H1 (cell line): ENCODE data around the gene NAT10. TPM values are rescaled to one million over a fixed set of nuclear protein-coding genes. Genes with fewer than 3 reads are reported as not detected.

Source experiments
- CTCF ChIA-PET: fragments of 300-600 bp; sonication (Branson Sonifier 250); formaldehyde crosslinking; loops from one replicate; lab custom pipeline; 2021; ENCODE audit not compliant: partially characterized antibody; lab: Charles Lee
- POLR2A ChIA-PET: fragments of 300-600 bp; sonication (Branson Sonifier 250); formaldehyde crosslinking; loops from one replicate; lab custom pipeline; 2021; ENCODE audit warnings: inconsistent platforms; ENCODE audit not compliant: partially characterized antibody; lab: Charles Lee
- DNase-seq, 2 experiments: peaks; one replicate each; pipeline versions ENCODE4 v3.0.0 to v3.0.0-alpha.2; 2010 to 2022; ENCODE audit warnings: low spot score in 2 of 2, low read depth in 1 of 2, mixed read lengths in 1 of 2
- FAIRE-seq: peaks from 2 replicates; lab custom pipeline; 2011; peaks lifted over from hg19 to GRCh38; lab: Jason Lieb, UNC
- H2AFZ ChIP-seq: 2 replicates; pipeline ENCODE4 v1.8.1; 2012; ENCODE audit warnings: low read length, inconsistent platforms
- H2AK5ac ChIP-seq: 2 replicates; pipeline ENCODE4 v1.6.1; 2013; ENCODE audit warnings: low read depth, low read length
- H2BK120ac ChIP-seq: replicated peaks from 2 replicates; pipeline ENCODE3; 2013; ENCODE audit warnings: low read depth, low read length, inconsistent platforms
- H2BK12ac ChIP-seq: 2 replicates; pipeline ENCODE4 v1.6.1; 2013; ENCODE audit warnings: low read depth, low read length
- H2BK15ac ChIP-seq: 2 replicates; pipeline ENCODE4 v1.6.1; 2013; ENCODE audit warnings: low read length
- H2BK20ac ChIP-seq: 2 replicates; pipeline ENCODE4 v1.6.1; 2013; ENCODE audit warnings: low read length
- H2BK5ac ChIP-seq: 2 replicates; pipeline ENCODE4 v1.6.1; 2013; ENCODE audit warnings: low read depth, low read length
- H3K14ac ChIP-seq: 2 replicates; pipeline ENCODE4 v1.6.1; 2013; ENCODE audit warnings: inconsistent platforms; ENCODE audit not compliant: insufficient read length
- H3K18ac ChIP-seq: 2 replicates; pipeline ENCODE4 v1.6.1; 2013; ENCODE audit warnings: low read length; ENCODE audit errors: extremely low read depth
- H3K23ac ChIP-seq: 2 replicates; pipeline ENCODE4 v1.6.1; 2013; ENCODE audit warnings: inconsistent platforms; ENCODE audit not compliant: insufficient read length
- H3K23me2 ChIP-seq: 2 replicates; pipeline ENCODE4 v1.6.1; 2013; ENCODE audit warnings: low read depth, low read length
- H3K27ac ChIP-seq: 2 replicates; pipeline ENCODE4 v1.6.1; 2011; ENCODE audit warnings: low read depth, low read length, inconsistent platforms
- H3K27me3 ChIP-seq, 4 experiments: replicated peaks in 1 of 4; 1 replicate in 1 of 4; 2 replicates in 3 of 4; pipeline versions ENCODE4 v1.6.1 to v1.8.1; 2011 to 2013; ENCODE audit warnings: low read length in 3 of 4, mild to moderate bottlenecking in 3 of 4, inconsistent platforms in 2 of 4, mixed read lengths in 2 of 4, moderate library complexity in 1 of 4; ENCODE audit not compliant: control insufficient read depth in 3 of 4, insufficient read depth in 3 of 4; ENCODE audit errors: extremely low read depth in 1 of 4
- H3K36me3 ChIP-seq, 4 experiments: 2 replicates each; pipeline versions ENCODE4 v1.6.1 to v1.8.1; 2011 to 2013; ENCODE audit warnings: mild to moderate bottlenecking in 4 of 4, low read length in 3 of 4, moderate library complexity in 2 of 4, control low read depth in 1 of 4, inconsistent platforms in 1 of 4; ENCODE audit not compliant: insufficient read depth in 4 of 4, control insufficient read depth in 2 of 4
- H3K4ac ChIP-seq: replicated peaks from 2 replicates; pipeline ENCODE3; 2013; ENCODE audit warnings: low read length, low read depth, mixed read lengths, inconsistent platforms; ENCODE audit not compliant: insufficient read length
- H3K4me1 ChIP-seq, 4 experiments: replicated peaks in 1 of 4; 1 replicate in 1 of 4; 2 replicates in 3 of 4; pipeline versions ENCODE4 v1.6.1 to v1.8.1; 2011 to 2013; ENCODE audit warnings: low read length in 3 of 4, inconsistent platforms in 2 of 4, mixed read lengths in 1 of 4; ENCODE audit not compliant: insufficient read depth in 4 of 4, control insufficient read depth in 3 of 4
- H3K4me2 ChIP-seq, 2 experiments: 2 replicates each; pipeline versions ENCODE4 v1.6.1 to v1.8.1; 2011 to 2013; ENCODE audit warnings: low read depth in 2 of 2, low read length in 2 of 2, control low read depth in 1 of 2, inconsistent platforms in 1 of 2, mild to moderate bottlenecking in 1 of 2; ENCODE audit not compliant: insufficient read depth in 1 of 2
- H3K4me3 ChIP-seq, 4 experiments: fragments of 200-600, 300-600 bp in 1 of 4; sonication (generic), shearing (Covaris generic), sonication (Bioruptor Twin) in 1 of 4; 2 replicates each; pipeline versions ENCODE4 v1.5.1 to v1.8.1; 2011 to 2016; ENCODE audit warnings: low read length in 4 of 4, low read depth in 3 of 4, control low read depth in 2 of 4, inconsistent platforms in 2 of 4, mild to moderate bottlenecking in 2 of 4, mixed read lengths in 1 of 4, moderate library complexity in 1 of 4; ENCODE audit not compliant: insufficient read depth in 2 of 4; ENCODE audit errors: extremely low read depth in 1 of 4
- H3K56ac ChIP-seq: replicated peaks from 2 replicates; pipeline ENCODE3; 2013; ENCODE audit warnings: low read depth, mild to moderate bottlenecking, mixed read lengths, low read length, inconsistent platforms; ENCODE audit not compliant: insufficient read length
- H3K79me1 ChIP-seq: 2 replicates; pipeline ENCODE4 v1.6.1; 2013; ENCODE audit warnings: low read depth, low read length, control low read depth
- H3K79me2 ChIP-seq, 2 experiments: 2 replicates each; pipeline versions ENCODE4 v1.6.1 to v1.8.1; 2012 to 2013; ENCODE audit warnings: low read length in 2 of 2, mild to moderate bottlenecking in 2 of 2, inconsistent platforms in 1 of 2; ENCODE audit not compliant: insufficient read depth in 2 of 2, control insufficient read depth in 1 of 2
- H3K9ac ChIP-seq, 4 experiments: replicated peaks in 1 of 4; 1 replicate in 1 of 4; 2 replicates in 3 of 4; pipeline versions ENCODE4 v1.6.1 to v1.8.1; 2011 to 2013; ENCODE audit warnings: low read depth in 3 of 4, low read length in 3 of 4, control low read depth in 2 of 4, mild to moderate bottlenecking in 2 of 4, moderate library complexity in 2 of 4, inconsistent platforms in 1 of 4; ENCODE audit errors: extremely low read depth in 1 of 4
- H3K9me3 ChIP-seq, 2 experiments: 2 replicates each; pipeline versions ENCODE4 v1.6.1 to v1.8.1; 2012 to 2013; ENCODE audit warnings: mild to moderate bottlenecking in 2 of 2, moderate library complexity in 2 of 2, control low read depth in 1 of 2, inconsistent platforms in 1 of 2, low read depth in 1 of 2, low read length in 1 of 2, mixed read lengths in 1 of 2; ENCODE audit not compliant: insufficient read depth in 2 of 2
- H4K20me1 ChIP-seq, 2 experiments: replicated peaks in 1 of 2; 2 replicates each; pipeline versions ENCODE3 to v1.8.1; 2011 to 2013; ENCODE audit warnings: inconsistent platforms in 2 of 2, low read length in 2 of 2, mild to moderate bottlenecking in 1 of 2; ENCODE audit not compliant: insufficient read depth in 2 of 2, control insufficient read depth in 1 of 2
- H4K5ac ChIP-seq: 2 replicates; pipeline ENCODE4 v1.6.1; 2013; ENCODE audit warnings: low read length, low read depth, mixed read lengths, inconsistent platforms; ENCODE audit not compliant: insufficient read length
- H4K8ac ChIP-seq: 2 replicates; pipeline ENCODE4 v1.8.0; 2013; ENCODE audit warnings: mild to moderate bottlenecking, moderate library complexity, low read length, inconsistent platforms; ENCODE audit not compliant: insufficient read depth; ENCODE audit errors: extremely low read depth
- H4K91ac ChIP-seq: replicated peaks from 2 replicates; pipeline ENCODE3; 2013; ENCODE audit warnings: low read length, mixed read lengths, inconsistent platforms; ENCODE audit not compliant: insufficient read length
- ATF3 ChIP-seq: IDR thresholded peaks from 2 replicates; pipeline ENCODE4 v1.6.1; 2011; ENCODE audit warnings: low read depth, mild to moderate bottlenecking, low read length; ENCODE audit not compliant: insufficient read depth
- CEBPB ChIP-seq: IDR thresholded peaks from 2 replicates; pipeline ENCODE4 v1.6.1; 2012; ENCODE audit warnings: low read depth, low read length
- CTBP2 ChIP-seq: IDR thresholded peaks from 2 replicates; pipeline ENCODE4 v1.7.0; 2011; ENCODE audit warnings: borderline replicate concordance, mild to moderate bottlenecking, moderate library complexity, mixed read lengths, low read length; ENCODE audit not compliant: insufficient read depth, insufficient read length
- FOSL1 ChIP-seq: IDR thresholded peaks from 2 replicates; pipeline ENCODE4 v1.6.1; 2011; ENCODE audit warnings: mild to moderate bottlenecking, low read depth, low read length, moderate library complexity; ENCODE audit not compliant: insufficient read depth
- GTF2F1 ChIP-seq: IDR thresholded peaks from 2 replicates; pipeline ENCODE4 v1.6.1; 2012; ENCODE audit warnings: low read depth, low read length, improper control_type of control experiment, borderline replicate concordance
- KDM5A ChIP-seq: fragments of 200-600 bp; IDR thresholded peaks from 2 replicates; pipeline ENCODE4 v1.7.1; 2012; ENCODE audit warnings: mild to moderate bottlenecking, low read length, inconsistent platforms, mixed read lengths
- PHF8 ChIP-seq: fragments of 200-600 bp; sonication (generic); conservative IDR thresholded peaks from 2 replicates; pipeline ENCODE4 v1.7.1; 2012; ENCODE audit warnings: low read depth, mild to moderate bottlenecking, inconsistent platforms, low read length, moderate library complexity
- RBBP5 ChIP-seq: IDR thresholded peaks from 2 replicates; pipeline ENCODE4 v1.7.1; 2012; ENCODE audit warnings: low read depth, mild to moderate bottlenecking, inconsistent platforms, low read length, moderate library complexity, borderline replicate concordance
- SIRT6 ChIP-seq: IDR thresholded peaks from one replicate; pipeline ENCODE4 v1.7.1; 2012; ENCODE audit warnings: low read length, inconsistent platforms
- WGBS, 2 experiments: shearing (Covaris generic) in 1 of 2; methylation state at CpG; one replicate each; pipeline versions ENCODE4 v1.1.6 to v1.1.7; 2013 to 2015; ENCODE audit warnings: low lambda C conversion rate in 2 of 2, mixed read lengths in 2 of 2, inconsistent platforms in 1 of 2, low coverage in 1 of 2, missing lambda C conversion rate in 1 of 2; ENCODE audit not compliant: insufficient replicate concordance in 2 of 2, insufficient coverage in 1 of 2, insufficient read length in 1 of 2; ENCODE audit errors: extremely low coverage in 1 of 2, missing lambda C conversion rate in 1 of 2; 5-methylcytosine and 5-hydroxymethylcytosine counted together
- polyA plus RNA-seq, 7 experiments: library from polyadenylated mRNA; depleted of rRNA in 3 of 7; stranded (reverse) in 5 of 7; unstranded in 2 of 7; fragments of >200 nt in 5 of 7; fragments of 200-250 nt in 2 of 7; gene quantifications; 1 replicate in 5 of 7; 2 replicates in 1 of 7; 4 replicates in 1 of 7; pipeline versions ENCODE4 v1.2.1 to v1.2.3, GENCODE V29; 2011 to 2013; ENCODE audit warnings: missing spikeins in 2 of 7, mixed read lengths in 2 of 7
- total RNA-seq: library from RNA; stranded (reverse); fragmentation: NEBNext Ultra II Directional; extraction: Animal tissue kit (Norgen Biotek cat#: 25700); gene quantifications from 2 replicates; pipeline ENCODE4 v1.2.1, GENCODE V29; 2021
- TF ChIP-seq, protein P1 (sequence below): IDR thresholded peaks from 2 replicates; pipeline ENCODE4 v1.6.1; 2012; ENCODE audit warnings: low read length, inconsistent platforms
- TF ChIP-seq, protein P2 (sequence below): IDR thresholded peaks from 2 replicates; pipeline ENCODE4 v1.6.1; 2012; ENCODE audit warnings: inconsistent platforms

NAT10 gene
- total and polyA plus RNA-seq, 2 of the 8 experiments (the other 6 are each of a cell fraction or from before 2014, with no cell fraction given), result 66.3 to 89.6 TPM

- no peaks in the 10 kb centered on the region; the same call in 1 of the 2 replicates for H3K23me2 ChIP-seq
- CTCF ChIA-PET, result interaction anchor here (0.7 to 1.3 kb wide), 2 partner anchors 17 to 114 kb away, joined by 3 read pairs; no protein-coding TSS in a partner anchor
- H2AFZ ChIP-seq, result no peak overlapping the region
- no peak overlapping the region for H2BK120ac ChIP-seq
- H2AK5ac ChIP-seq, result no peak overlapping the region
- no peak overlapping the region for H2BK5ac ChIP-seq
- DNase-seq (no peak), FAIRE-seq (no peak)
- no peak overlapping the region for H4K5ac ChIP-seq
- H3K4me3 ChIP-seq, result no peak overlapping the region
- H4K20me1 ChIP-seq, result peaks cover 0 to 7% of the 10 kb centered on the region in 2 experiments
- peaks cover 45 to 87% (median 65%) of the 10 kb centered on the region in 4 experiments for H3K36me3 ChIP-seq
- TF ChIP-seq FOSL1, result no peak
- no peak for TF ChIP-seq GTF2F1
- no peak for TF ChIP-seq SIRT6
- TF ChIP-seq CTBP2, result no peak
- TF ChIP-seq, protein P1, sequence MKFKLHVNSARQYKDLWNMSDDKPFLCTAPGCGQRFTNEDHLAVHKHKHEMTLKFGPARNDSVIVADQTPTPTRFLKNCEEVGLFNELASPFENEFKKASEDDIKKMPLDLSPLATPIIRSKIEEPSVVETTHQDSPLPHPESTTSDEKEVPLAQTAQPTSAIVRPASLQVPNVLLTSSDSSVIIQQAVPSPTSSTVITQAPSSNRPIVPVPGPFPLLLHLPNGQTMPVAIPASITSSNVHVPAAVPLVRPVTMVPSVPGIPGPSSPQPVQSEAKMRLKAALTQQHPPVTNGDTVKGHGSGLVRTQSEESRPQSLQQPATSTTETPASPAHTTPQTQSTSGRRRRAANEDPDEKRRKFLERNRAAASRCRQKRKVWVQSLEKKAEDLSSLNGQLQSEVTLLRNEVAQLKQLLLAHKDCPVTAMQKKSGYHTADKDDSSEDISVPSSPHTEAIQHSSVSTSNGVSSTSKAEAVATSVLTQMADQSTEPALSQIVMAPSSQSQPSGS, result no peak
- TF ChIP-seq KDM5A, result no peak
- TF ChIP-seq, protein P2, sequence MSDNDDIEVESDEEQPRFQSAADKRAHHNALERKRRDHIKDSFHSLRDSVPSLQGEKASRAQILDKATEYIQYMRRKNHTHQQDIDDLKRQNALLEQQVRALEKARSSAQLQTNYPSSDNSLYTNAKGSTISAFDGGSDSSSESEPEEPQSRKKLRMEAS, result no peak
- TF ChIP-seq RBBP5, result no peak
- TF ChIP-seq ATF3, result no peak
- no peak for TF ChIP-seq PHF8
- no peak for TF ChIP-seq CEBPB
- H4K8ac ChIP-seq, result no peak overlapping the region
- no peak overlapping the region for H3K18ac ChIP-seq
- no peak overlapping the region for H2BK12ac ChIP-seq
- no peak overlapping the region for H3K9ac ChIP-seq
- WGBS, 2 experiments, result 83% methylated on average over 2 of the region's 2 CpGs; no CpG with 5 or more reads in 1 of the 2 experiments
- no peak overlapping the region for H2BK20ac ChIP-seq
- no peak overlapping the region for H3K56ac ChIP-seq
- no peak overlapping the region for H4K91ac ChIP-seq
- no peaks in the 10 kb centered on the region for H3K9me3 ChIP-seq
- no peak overlapping the region for H3K23ac ChIP-seq
- H3K79me2 ChIP-seq, result no peaks in the 10 kb centered on the region
- H3K4me2 ChIP-seq, result no peak overlapping the region
- no peaks in the 10 kb centered on the region for H3K27me3 ChIP-seq
- POLR2A ChIA-PET, result interaction anchor here (0.7 to 4.5 kb wide), 5 partner anchors 10 to 76 kb away, joined by 3 to 23 read pairs (median 4); partner anchors contain the start of gene NAT10
- no peaks in the 10 kb centered on the region for H3K79me1 ChIP-seq
- no peaks in the 10 kb centered on the region for H3K4me1 ChIP-seq
- H3K14ac ChIP-seq, result no peak overlapping the region
- no peak overlapping the region for H2BK15ac ChIP-seq
- H3K27ac ChIP-seq, result no peak overlapping the region
- H3K4ac ChIP-seq, result no peak overlapping the region
Measured at GRCh38 chr11:34143048-34143447, 37.6 kb downstream of the NAT10 start.
